Heart left ventricle (tissue), 16 donors: ENCODE results near the gene COL1A1. TPM values are rescaled to one million over a fixed set of nuclear protein-coding genes. Genes with fewer than 3 reads are reported as not detected.

Source experiments
- ATAC-seq, 4 donors: fragments of 200-7000 bp; cut with Tn5 transposase; one replicate each; pipeline ENCODE4 v1.9.1; 2020 to 2022; ENCODE audit warnings: moderate library complexity in 4 of 4, mild to moderate bottlenecking in 3 of 4, moderate number of reproducible peaks in 1 of 4
- DNase-seq, 5 donors: peaks; one replicate each; pipeline ENCODE4 v3.0.0-alpha.2; 2020
- H3K27ac ChIP-seq, 12 donors: fragments of 200-600 bp; sonication (generic) in 4 of 12; one replicate each; pipeline versions ENCODE4 v1.5.0 to v1.8.0; 2016 to 2022; ENCODE audit warnings: mild to moderate bottlenecking in 2 of 12
- H3K27me3 ChIP-seq, 9 donors: fragments of 200-600 bp; sonication (generic) in 2 of 9; one replicate each; pipeline versions ENCODE4 v1.5.1 to v1.8.0; 2016 to 2022; ENCODE audit warnings: mild to moderate bottlenecking in 3 of 9
- H3K36me3 ChIP-seq, 9 donors: fragments of 200-600 bp; sonication (generic) in 2 of 9; one replicate each; pipeline versions ENCODE4 v1.5.0 to v1.8.0; 2018 to 2022; ENCODE audit warnings: mild to moderate bottlenecking in 2 of 9
- H3K4me1 ChIP-seq, 12 donors: fragments of 200-600 bp; sonication (generic) in 4 of 12; one replicate each; pipeline versions ENCODE4 v1.5.0 to v1.8.0; 2016 to 2022; ENCODE audit warnings: mild to moderate bottlenecking in 3 of 12
- H3K4me3 ChIP-seq, 12 donors: fragments of 200-600 bp; sonication (generic) in 4 of 12; one replicate each; pipeline versions ENCODE4 v1.5.0 to v1.8.0; 2017 to 2022; ENCODE audit warnings: mild to moderate bottlenecking in 9 of 12, moderate library complexity in 4 of 12
- H3K9me3 ChIP-seq, 12 donors: fragments of 200-600 bp; sonication (generic) in 4 of 12; one replicate each; pipeline versions ENCODE4 v1.5.0 to v1.8.0; 2016 to 2022; ENCODE audit warnings: mild to moderate bottlenecking in 1 of 12
- POLR2A ChIP-seq, 2 donors: fragments of 450-650 bp; IDR thresholded peaks; one replicate each; pipeline ENCODE4 v1.6.1; 2017; ENCODE audit warnings: antibody characterized with exemption in 2 of 2, mild to moderate bottlenecking in 2 of 2, moderate library complexity in 2 of 2
- WGBS, 4 donors: extraction: QIAGEN DNeasy Blood & Tissue Kit in 2 of 4; methylation state at CpG; one replicate each; pipeline versions ENCODE4 v1.1.5 to v1.1.7; 2013 to 2018; 5-methylcytosine and 5-hydroxymethylcytosine counted together
- intact Hi-C, 10 donors: fragments of 100-400 bp; cut with DNase I; formaldehyde crosslinking; loops; one replicate each; pipeline versions ENCODE4 v1.11.1 to v1.14.2; 2022
- polyA plus RNA-seq, 2 donors: library from polyadenylated mRNA; stranded (reverse); fragments of 200-250 nt; gene quantifications; one replicate each; pipeline ENCODE4 v1.2.3, GENCODE V29; 2013
- total RNA-seq, 9 donors: library from RNA; depleted of rRNA in 2 of 9; stranded (reverse); fragments of >200 nt in 2 of 9; fragmentation: NEBNext Ultra II Directional in 3 of 9; extraction: Animal tissue kit (Norgen Biotek cat#: 25700) in 3 of 9; gene quantifications; one replicate each; pipeline versions ENCODE4 v1.1.0 to v1.2.4, GENCODE V29; 2016 to 2023
- TF ChIP-seq, protein P1 (sequence below), 12 donors: fragments of 200-600 bp; sonication (generic) in 4 of 12; IDR thresholded peaks; one replicate each; pipeline versions ENCODE4 v1.5.0 to v1.8.0; 2018 to 2022; ENCODE audit warnings: antibody characterized with exemption in 12 of 12, mild to moderate bottlenecking in 5 of 12
- donor health status: ischemic (EF 13 %, LVEDD 7.1; RV severe dilation, severe dysfunction).
- donor health status: healthy with polysubstance abuse.
- donor health status: DM: no; HTN: yes; CAD: no.
- donor health status: DM: no; HTN: no; CAD: no.
- donor health status: ischemic (EF 25% LVEDD 6.9; RV normal size, moderate dysfunction).
- donor health status: ischemic (EF 25% LVEDD 5.7; RV mildly dilated, moderate dysfunction).
- donor health status: healthy.
- donor health status: DM: yes; HTN: yes; CAD: no.
- donor health status: ischemic (EF 35%, LVEDD 5.7; RV mildly dilated, moderate dysfunction).
- donor health status: nonischemic (EF 11% LVEDD 7.7; RV severe dilation, severe dysfunction).
- donor health status: DM: yes; HTN: yes; CAD: no.
- donor health status: PGD.
- donor health status: ischemic (EF 29% LVEDD 5.4; RV normal size, mild dysfunction).
- donor health status: nonischemic (EF 23%, LVEDD 6.1; RV moderate dilation, normal function).

COL1A1 gene
- total and polyA plus RNA-seq, 11 donors, result 10.2 to 897 (median 55.4) TPM

DNA sequence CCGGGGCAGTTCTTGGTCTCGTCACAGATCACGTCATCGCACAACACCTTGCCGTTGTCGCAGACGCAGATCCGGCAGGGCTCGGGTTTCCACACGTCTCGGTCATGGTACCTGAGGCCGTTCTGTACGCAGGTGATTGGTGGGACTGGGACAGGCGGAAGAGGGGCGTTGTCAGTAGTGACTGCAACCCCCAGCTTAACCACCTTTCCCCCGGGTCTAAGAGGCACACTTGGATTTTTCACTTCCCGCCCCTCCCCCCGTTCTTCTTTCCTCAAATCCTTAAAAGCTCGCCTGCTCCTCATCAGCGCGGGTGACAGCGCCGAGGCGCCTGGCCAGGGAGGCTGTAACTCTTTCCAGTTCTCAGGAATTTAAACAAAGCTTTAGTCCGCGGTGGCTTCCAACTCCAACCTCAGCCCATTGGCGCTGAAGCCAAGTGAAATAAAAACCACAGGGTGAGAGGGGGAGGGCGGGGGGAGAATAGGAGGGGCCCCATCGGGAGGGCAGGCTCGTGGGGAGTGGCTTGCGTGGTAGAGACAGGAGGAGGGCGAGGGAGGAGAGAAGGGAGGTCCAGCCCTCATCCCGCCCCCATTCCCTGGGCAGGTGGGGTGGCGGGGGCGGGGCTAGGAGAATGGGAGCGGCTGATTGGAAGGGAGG lies 1.5 kb downstream of the COL1A1 start:
- H3K27ac ChIP-seq, result peak overlapping the region in 11 of 12 donors; percentile 34 to 95 (median 82)
- peaks cover 0 to 30% (median 14%) of the 10 kb centered on the region in 9 donors for H3K27me3 ChIP-seq
- 2 to 5% (median 3%) methylated on average over 28 to 36 of the region's 36 CpGs for WGBS, 4 donors
- TF ChIP-seq, protein P1, sequence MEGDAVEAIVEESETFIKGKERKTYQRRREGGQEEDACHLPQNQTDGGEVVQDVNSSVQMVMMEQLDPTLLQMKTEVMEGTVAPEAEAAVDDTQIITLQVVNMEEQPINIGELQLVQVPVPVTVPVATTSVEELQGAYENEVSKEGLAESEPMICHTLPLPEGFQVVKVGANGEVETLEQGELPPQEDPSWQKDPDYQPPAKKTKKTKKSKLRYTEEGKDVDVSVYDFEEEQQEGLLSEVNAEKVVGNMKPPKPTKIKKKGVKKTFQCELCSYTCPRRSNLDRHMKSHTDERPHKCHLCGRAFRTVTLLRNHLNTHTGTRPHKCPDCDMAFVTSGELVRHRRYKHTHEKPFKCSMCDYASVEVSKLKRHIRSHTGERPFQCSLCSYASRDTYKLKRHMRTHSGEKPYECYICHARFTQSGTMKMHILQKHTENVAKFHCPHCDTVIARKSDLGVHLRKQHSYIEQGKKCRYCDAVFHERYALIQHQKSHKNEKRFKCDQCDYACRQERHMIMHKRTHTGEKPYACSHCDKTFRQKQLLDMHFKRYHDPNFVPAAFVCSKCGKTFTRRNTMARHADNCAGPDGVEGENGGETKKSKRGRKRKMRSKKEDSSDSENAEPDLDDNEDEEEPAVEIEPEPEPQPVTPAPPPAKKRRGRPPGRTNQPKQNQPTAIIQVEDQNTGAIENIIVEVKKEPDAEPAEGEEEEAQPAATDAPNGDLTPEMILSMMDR (IDR thresholded peaks at IDR 0.05), result no peak
- peak in 1 of 2 donors; percentile 30 for TF ChIP-seq POLR2A (IDR thresholded peaks at IDR 0.05)
- H3K4me1 ChIP-seq, result peaks cover 0 to 59% (median 16%) of the 10 kb centered on the region in 12 donors
- peak; percentile 84 to 94 (median 88) for ATAC-seq
- H3K9me3 ChIP-seq, result no peaks in the 10 kb centered on the region
- peak overlapping the region; percentile 13 to 74 (median 56) for H3K4me3 ChIP-seq
- peak; percentile 90 to 93 (median 90) for DNase-seq
- peaks cover 0 to 48% (median 30%) of the 10 kb centered on the region in 9 donors for H3K36me3 ChIP-seq
- intact Hi-C loops, result loop anchor here (1.0 to 2.0 kb wide), 8 partner anchors 31 to 105 kb away; no protein-coding TSS in a partner anchor

DNA sequence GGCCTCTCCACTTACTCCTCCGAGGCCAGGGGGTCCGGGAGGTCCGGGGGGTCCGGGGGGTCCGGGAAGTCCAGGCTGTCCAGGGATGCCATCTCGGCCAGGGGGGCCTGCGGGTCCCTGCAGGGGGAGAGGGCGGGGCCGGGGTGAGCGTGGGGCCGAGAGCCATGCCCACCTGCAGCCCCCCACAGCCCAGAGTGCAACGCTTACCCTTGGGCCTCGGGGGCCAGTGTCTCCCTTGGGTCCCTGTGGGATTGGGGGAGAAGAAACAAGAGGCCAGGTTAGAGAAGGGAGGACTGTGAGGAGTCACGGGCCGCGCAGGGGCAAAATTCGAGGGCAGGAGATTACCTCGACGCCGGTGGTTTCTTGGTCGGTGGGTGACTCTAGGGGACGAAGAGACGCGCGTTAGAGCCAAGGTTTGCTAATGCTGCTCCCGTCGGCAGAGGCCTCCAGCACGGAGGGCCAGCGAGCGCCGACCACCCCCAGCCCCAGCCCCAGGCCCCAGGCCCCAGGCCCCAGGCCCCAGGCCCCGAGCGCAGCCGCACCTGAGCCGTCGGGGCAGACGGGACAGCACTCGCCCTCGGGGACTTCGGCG lies 2.1 kb downstream of the COL1A1 start:
- TF ChIP-seq POLR2A (IDR thresholded peaks at IDR 0.05), result no peak
- TF ChIP-seq, protein P1 (IDR thresholded peaks at IDR 0.05), result no peak
- ATAC-seq, result no peak
- intact Hi-C loops, result loop anchor here in 2 of 10 donors (2.0 kb wide), 1 partner anchor 31 kb away; no protein-coding TSS in a partner anchor

DNA sequence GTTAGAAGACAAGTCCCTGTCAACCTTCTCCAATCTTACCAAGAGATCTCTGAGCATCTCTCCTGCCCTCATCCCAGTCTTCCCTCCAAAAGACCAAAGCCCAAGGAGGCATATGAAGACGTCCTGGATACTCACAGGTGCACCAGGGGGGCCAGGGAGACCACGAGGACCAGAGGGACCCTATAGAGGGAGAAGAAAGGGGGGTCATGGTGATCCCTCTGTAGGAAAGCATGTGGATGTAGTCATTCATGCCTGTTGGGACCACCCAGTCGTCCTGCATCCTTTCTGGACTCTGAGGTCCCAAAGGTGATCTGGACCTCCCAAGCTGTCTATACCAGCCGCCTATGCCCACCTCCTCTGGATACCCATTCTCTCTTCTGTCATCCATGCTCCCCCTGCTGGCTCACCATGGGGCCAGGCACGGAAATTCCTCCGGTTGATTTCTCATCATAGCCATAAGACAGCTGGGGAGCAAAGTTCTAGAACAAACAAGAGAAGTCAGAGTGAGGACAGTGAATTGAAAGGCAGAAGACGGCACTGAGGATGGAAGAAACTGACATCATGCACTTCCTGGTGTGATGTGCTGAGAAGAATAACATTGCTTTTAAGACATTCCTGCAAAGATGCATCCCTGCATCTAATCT lies 3.3 kb downstream of the COL1A1 start:
- TF ChIP-seq POLR2A (IDR thresholded peaks at IDR 0.05), result no peak
- TF ChIP-seq, protein P1 (IDR thresholded peaks at IDR 0.05), result peak; percentile 41 to 72 (median 60)
- ATAC-seq (no peak), DNase-seq (peak in 4 of 5 donors; percentile 18 to 65 (median 56))
- Histone ChIP-seq H3K27ac (peak overlapping the region in 8 of 12 donors; percentile 11 to 95 (median 76)), H3K9me3 (no peaks in the 10 kb centered on the region), H3K4me3 (peak overlapping the region in 3 of 12 donors; percentile 63 to 67 (median 67)), H3K36me3 (peaks cover 0 to 66% (median 46%) of the 10 kb centered on the region in 9 donors), H3K4me1 (peaks cover 0 to 50% (median 16%) of the 10 kb centered on the region in 12 donors), H3K27me3 (peaks cover 0 to 30% (median 14%) of the 10 kb centered on the region in 9 donors)
- WGBS, 4 donors, result 24 to 34% (median 29%) methylated on average over 6 to 7 of the region's 7 CpGs
- intact Hi-C loops, result loop anchor here in 2 of 10 donors (2.0 kb wide), 1 partner anchor 29 kb away; no protein-coding TSS in a partner anchor

More for the DNA sequence above, 2.1 kb downstream of the COL1A1 start:
- Histone ChIP-seq H3K27ac (peak overlapping the region in 10 of 12 donors; percentile 52 to 95 (median 80)), H3K4me1 (peaks cover 0 to 62% (median 16%) of the 10 kb centered on the region in 12 donors), H3K27me3 (peaks cover 0 to 30% (median 14%) of the 10 kb centered on the region in 9 donors), H3K4me3 (peak overlapping the region in 11 of 12 donors; percentile 41 to 74 (median 56)), H3K36me3 (peaks cover 0 to 54% (median 37%) of the 10 kb centered on the region in 9 donors), H3K9me3 (no peaks in the 10 kb centered on the region)
- WGBS, 4 donors, result 38 to 61% (median 44%) methylated on average over 23 to 41 of the region's 41 CpGs
- no peak for DNase-seq
